Adrenal gland (tissue), 5 donors: ENCODE results near the gene RFX8.

ENCODE experiments used
- CTCF ChIP-seq, 6 experiments: fragments of 450-650 bp in 4 of 6; fragments of 200-600 bp in 2 of 6; sonication (generic) in 1 of 6; IDR thresholded peaks; 1 replicate in 5 of 6; 2 replicates in 1 of 6; pipeline versions ENCODE4 v1.5.1 to v1.8.0; 2016 to 2021; ENCODE audit warnings: antibody characterized with exemption in 6 of 6, mild to moderate bottlenecking in 2 of 6, moderate library complexity in 1 of 6
- POLR2A ChIP-seq, 2 donors: fragments of 450-650 bp; IDR thresholded peaks; one replicate each; pipeline ENCODE4 v1.6.1; 2017; ENCODE audit warnings: antibody characterized with exemption in 2 of 2, mild to moderate bottlenecking in 2 of 2, moderate library complexity in 1 of 2
- donor health status: DM: no; HTN: no; CAD: no.

- TF ChIP-seq CTCF (IDR thresholded peaks at IDR 0.05): peak in 1 of 6 experiments; percentile 20
- no peak for TF ChIP-seq POLR2A (IDR thresholded peaks at IDR 0.05)
Measured at GRCh38 chr2:101349893-101350662, 124.8 kb downstream of the RFX8 start.
